GM18870 (cell line): ENCODE data around the gene RAB40AL.
A peak's percentile ranks its signal among the peaks of the same experiment; 100 is the strongest.
"Not testable (repeated sequence)": the region's sequence is repeated elsewhere in the genome, so short reads cannot be mapped to it uniquely, and the experiment has no call there.

ENCODE experiments used
- ATAC-seq: cut with Tn5 transposase; IDR thresholded peaks from one replicate; pipeline ENCODE4 v1.9.1; 2021; ENCODE audit warnings: moderate library complexity; ENCODE audit not compliant: unreplicated experiment

Gene RAB40AL, protein sequence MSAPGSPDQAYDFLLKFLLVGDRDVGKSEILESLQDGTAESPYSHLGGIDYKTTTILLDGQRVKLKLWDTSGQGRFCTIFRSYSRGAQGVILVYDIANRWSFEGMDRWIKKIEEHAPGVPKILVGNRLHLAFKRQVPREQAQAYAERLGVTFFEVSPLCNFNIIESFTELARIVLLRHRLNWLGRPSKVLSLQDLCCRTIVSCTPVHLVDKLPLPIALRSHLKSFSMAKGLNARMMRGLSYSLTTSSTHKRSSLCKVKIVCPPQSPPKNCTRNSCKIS

DNA sequence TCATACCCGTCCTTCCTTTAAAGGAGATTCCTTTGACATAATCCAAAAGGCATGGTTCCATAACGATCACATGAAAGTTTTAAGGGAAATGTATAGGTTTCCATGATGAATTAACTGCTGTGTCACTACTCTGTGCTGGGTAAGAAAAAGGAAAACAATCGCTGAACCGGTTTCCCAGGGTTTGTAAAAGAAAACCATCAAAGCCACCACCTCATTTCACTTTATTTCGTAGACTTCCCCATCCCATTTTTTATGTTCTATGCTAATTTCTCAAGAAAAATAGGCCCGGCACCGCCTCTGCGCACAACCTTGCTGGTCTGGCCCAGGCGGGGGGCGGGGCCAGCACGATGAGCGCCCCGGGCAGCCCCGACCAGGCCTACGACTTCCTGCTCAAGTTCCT, at the start of gene RAB40AL:
TSS of gene RAB40AL (plus strand) at position 301 of the 400 bp plus-strand sequence. CDS start at position 348, 47 bp downstream.
- not testable (repeated sequence) for ATAC-seq

DNA sequence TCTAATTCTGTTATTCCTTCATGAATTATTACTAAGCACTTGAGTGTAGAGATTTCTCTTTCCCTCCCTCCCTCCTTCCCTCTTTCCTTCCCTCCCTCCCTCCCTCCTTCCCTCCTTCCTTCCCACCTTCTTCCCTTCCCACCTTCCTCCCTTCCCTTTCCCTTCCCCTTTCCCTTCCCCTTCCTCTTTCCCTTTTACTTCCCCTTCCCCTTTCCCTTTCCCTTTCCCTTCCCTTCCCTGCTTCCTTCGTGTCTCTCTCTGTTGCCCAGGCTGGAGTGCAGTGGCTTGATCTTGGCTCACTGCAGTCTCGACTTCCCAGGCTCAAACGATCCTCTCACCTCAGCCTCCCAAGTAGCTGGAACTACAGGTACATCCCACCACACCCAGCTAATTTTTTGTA, 49.4 kb upstream of the RAB40AL start:
- ATAC-seq = no peak

GRCh38 chrX:102892103-102892502, 45.0 kb upstream of the RAB40AL start:
- no peak for ATAC-seq

GRCh38 chrX:102899940-102900916, 36.8 kb upstream of the RAB40AL start:
- peak; percentile 88 for ATAC-seq

DNA sequence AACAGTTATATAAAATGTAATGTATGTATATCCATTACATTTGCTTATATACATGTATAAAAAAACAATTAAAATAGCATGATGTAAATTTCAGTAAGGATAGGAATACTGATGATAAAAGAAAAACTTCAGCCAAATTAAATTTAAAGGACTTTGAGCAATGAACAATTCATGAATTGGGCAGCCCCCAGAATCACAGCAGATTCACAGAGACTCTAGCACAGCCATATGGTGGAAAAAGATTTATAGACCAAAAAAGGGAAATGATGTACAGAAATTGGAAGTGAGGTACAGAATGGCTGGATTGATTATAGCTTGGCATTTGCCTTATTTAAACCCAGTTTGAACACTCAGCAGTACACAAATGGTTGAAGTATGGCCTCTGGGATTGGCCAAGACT, 34.7 kb upstream of the RAB40AL start:
- no peak for ATAC-seq

GRCh38 chrX:102930990-102931756, 5.9 kb upstream of the RAB40AL start:
- ATAC-seq = no peak

- ATAC-seq = no peak
Measured at GRCh38 chrX:102934624-102935023, 2.4 kb upstream of the RAB40AL start.

GRCh38 chrX:102950908-102951866, 14.1 kb downstream of the RAB40AL start:
- peak; percentile 68 for ATAC-seq

- no peak for ATAC-seq
Measured at GRCh38 chrX:102957751-102958150, 20.7 kb downstream of the RAB40AL start.

DNA sequence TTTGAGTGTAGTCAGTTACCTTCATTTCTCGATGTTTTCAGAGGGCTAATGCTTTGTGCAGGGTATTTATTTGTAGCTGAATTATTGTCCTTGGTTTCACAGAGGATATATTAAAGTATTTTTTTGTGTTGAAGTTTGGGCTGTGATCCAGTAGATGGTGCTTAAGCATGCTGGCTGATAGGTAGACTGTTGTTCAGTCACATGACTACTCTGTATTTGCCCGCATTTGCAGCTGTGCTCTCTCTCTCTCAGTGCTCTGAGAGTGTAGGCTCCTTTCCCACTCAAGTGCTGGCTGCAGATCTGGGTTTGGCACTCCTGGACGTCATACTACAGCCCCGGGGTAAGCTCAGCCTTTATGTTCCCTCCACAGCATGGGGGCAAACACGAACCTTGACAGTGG, 21.7 kb downstream of the RAB40AL start:
- no peak for ATAC-seq

GRCh38 chrX:102959471-102959870, 22.4 kb downstream of the RAB40AL start:
- ATAC-seq = no peak

GRCh38 chrX:102963955-102964354, 26.9 kb downstream of the RAB40AL start:
- no peak for ATAC-seq

- no peak for ATAC-seq
Measured at GRCh38 chrX:102964940-102965339, 27.9 kb downstream of the RAB40AL start.

- ATAC-seq = no peak
Measured at GRCh38 chrX:102966701-102967100, 29.6 kb downstream of the RAB40AL start.

DNA sequence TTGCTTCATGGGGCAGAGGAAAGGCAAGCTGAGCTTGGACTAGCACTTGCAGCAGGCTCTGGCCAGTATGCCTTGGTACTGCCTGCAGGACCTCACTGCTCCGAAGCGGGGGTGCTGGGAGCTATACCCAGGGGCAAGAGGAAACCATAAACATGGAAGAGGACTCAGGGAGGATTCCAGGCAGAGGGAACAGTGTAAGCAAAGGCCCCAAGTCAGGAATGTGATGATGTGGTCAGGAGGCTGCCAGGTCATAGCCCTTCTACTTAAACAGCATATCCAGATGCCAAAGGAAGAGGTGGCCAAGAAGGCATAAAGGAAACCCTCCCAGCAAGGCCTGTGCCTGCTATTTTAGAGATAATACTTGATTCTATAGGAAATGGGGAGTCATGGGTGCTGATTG, 31.1 kb downstream of the RAB40AL start:
- ATAC-seq = no peak

DNA sequence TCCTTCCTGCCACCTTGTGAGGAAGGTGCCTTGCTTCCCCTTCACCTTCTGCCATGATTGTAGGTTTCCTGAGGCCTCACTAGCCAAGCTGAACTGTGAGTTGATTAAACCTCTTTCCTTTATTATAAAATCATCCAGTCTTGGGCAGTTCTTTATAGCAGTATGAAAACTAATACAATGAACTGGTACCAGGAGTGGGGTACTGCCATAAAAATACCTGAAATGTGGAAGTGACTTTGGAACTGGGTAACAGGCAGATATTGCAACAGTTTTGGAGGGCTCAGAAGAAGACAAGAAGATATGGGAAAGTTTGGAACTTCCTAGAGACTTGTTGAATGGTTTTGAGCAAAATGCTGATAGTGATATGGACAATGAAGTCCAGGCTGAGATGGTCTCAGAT, 34.5 kb downstream of the RAB40AL start:
- ATAC-seq = not testable (repeated sequence)

GRCh38 chrX:102975016-102975415, 37.9 kb downstream of the RAB40AL start:
- ATAC-seq = no peak

GRCh38 chrX:102976286-102976685, 39.2 kb downstream of the RAB40AL start:
- ATAC-seq = no peak

- no peak for ATAC-seq
Measured at GRCh38 chrX:102976793-102977495, 39.9 kb downstream of the RAB40AL start.
